Ovary (tissue), 3 donors: ENCODE results near the gene UST.
"Not testable (repeated sequence)": the region's sequence is repeated elsewhere in the genome, so short reads cannot be mapped to it uniquely, and the experiment has no call there.

ENCODE experiments used
- POLR2A ChIP-seq: fragments of 450-650 bp; IDR thresholded peaks from one replicate; pipeline ENCODE4 v1.6.1; 2017; ENCODE audit warnings: antibody characterized with exemption, mild to moderate bottlenecking, moderate library complexity
- TF ChIP-seq, protein P1 (sequence below), 3 donors: fragments of 450-650 bp in 2 of 3; fragments of 200-600 bp in 1 of 3; IDR thresholded peaks; one replicate each; pipeline versions ENCODE4 v1.5.1 to v1.8.0; 2016 to 2022; ENCODE audit warnings: antibody characterized with exemption in 3 of 3, mild to moderate bottlenecking in 1 of 3
- donor health status: DM: no; HTN: no; CAD: no.

DNA sequence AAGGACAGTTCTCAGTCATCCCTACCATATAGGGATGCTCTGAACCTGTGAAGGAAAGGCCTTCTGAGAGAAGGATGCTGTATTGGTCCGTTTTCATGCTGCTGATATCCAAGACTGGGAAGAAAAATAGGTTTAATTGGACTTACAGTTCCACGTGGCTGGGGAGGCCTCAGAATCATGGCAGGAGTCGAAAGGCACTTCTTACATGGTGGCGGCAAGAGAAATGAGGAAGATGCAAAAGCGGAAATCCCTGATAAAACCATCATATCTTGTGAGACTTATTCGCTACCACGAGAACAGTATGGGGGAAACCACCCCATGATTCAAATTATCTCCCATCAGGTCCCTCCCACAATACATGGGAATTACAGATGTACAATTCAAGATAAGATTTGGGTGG is 209.3 kb downstream of the UST start:
- not testable (repeated sequence) for TF ChIP-seq POLR2A
- TF ChIP-seq, protein P1, sequence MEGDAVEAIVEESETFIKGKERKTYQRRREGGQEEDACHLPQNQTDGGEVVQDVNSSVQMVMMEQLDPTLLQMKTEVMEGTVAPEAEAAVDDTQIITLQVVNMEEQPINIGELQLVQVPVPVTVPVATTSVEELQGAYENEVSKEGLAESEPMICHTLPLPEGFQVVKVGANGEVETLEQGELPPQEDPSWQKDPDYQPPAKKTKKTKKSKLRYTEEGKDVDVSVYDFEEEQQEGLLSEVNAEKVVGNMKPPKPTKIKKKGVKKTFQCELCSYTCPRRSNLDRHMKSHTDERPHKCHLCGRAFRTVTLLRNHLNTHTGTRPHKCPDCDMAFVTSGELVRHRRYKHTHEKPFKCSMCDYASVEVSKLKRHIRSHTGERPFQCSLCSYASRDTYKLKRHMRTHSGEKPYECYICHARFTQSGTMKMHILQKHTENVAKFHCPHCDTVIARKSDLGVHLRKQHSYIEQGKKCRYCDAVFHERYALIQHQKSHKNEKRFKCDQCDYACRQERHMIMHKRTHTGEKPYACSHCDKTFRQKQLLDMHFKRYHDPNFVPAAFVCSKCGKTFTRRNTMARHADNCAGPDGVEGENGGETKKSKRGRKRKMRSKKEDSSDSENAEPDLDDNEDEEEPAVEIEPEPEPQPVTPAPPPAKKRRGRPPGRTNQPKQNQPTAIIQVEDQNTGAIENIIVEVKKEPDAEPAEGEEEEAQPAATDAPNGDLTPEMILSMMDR (IDR thresholded peaks at IDR 0.05) = not testable (repeated sequence)
